PFSK-1 (cell line): ENCODE data around the gene PHLDA3.

Experiments
- FOXP2 ChIP-seq: optimal IDR thresholded peaks from 2 replicates; pipeline ENCODE3; 2011; ENCODE audit warnings: borderline replicate concordance, control low read depth, inconsistent platforms; ENCODE audit not compliant: insufficient read depth; ENCODE audit errors: extremely low read length, extremely low read depth
- POLR2AphosphoS5 ChIP-seq: IDR thresholded peaks from 2 replicates; pipeline ENCODE4 v1.6.1; 2012; ENCODE audit warnings: low read depth, mild to moderate bottlenecking, control low read depth, low read length, moderate library complexity
- REST ChIP-seq, 2 experiments: IDR thresholded peaks; 2 replicates each; pipeline versions ENCODE4 v1.6.1 to v1.8.0; 2011 to 2012; ENCODE audit warnings: low read depth in 2 of 2, low read length in 2 of 2, control low read depth in 1 of 2, inconsistent platforms in 1 of 2, mild to moderate bottlenecking in 1 of 2, moderate library complexity in 1 of 2; ENCODE audit not compliant: insufficient read depth in 1 of 2
- SIN3A ChIP-seq: IDR thresholded peaks from 2 replicates; pipeline ENCODE4 v1.6.1; 2012; ENCODE audit warnings: mild to moderate bottlenecking, low read length, moderate library complexity, borderline replicate concordance; ENCODE audit not compliant: insufficient read depth
- TAF1 ChIP-seq: IDR thresholded peaks from 2 replicates; pipeline ENCODE4 v1.6.1; 2012; ENCODE audit warnings: low read length, control low read depth, borderline replicate concordance; ENCODE audit not compliant: insufficient read depth

The PHLDA3 gene

GRCh38 chr1:201497935-201498509 lies 29.0 kb upstream of the PHLDA3 start:
- no peak for TF ChIP-seq TAF1
- TF ChIP-seq FOXP2, result no peak

GRCh38 chr1:201496296-201496690 lies 27.3 kb upstream of the PHLDA3 start:
- TF ChIP-seq TAF1, result no peak
- TF ChIP-seq SIN3A, result no peak
- TF ChIP-seq POLR2AphosphoS5, result no peak
- no peak for TF ChIP-seq REST (IDR thresholded peaks at IDR 0.05; ENCODE audit: insufficient read depth in 1 of 2, low read depth in 2 of 2, low read length in 2 of 2)
- TF ChIP-seq FOXP2, result no peak

- TF ChIP-seq FOXP2 (peak; percentile 29), REST (IDR thresholded peaks at IDR 0.05; ENCODE audit: insufficient read depth in 1 of 2, low read depth in 2 of 2, low read length in 2 of 2) (no peak)
Observed at GRCh38 chr1:201495551-201496295, 26.7 kb upstream of the PHLDA3 start.

GRCh38 chr1:201493757-201494617 lies 25.0 kb upstream of the PHLDA3 start:
- TF ChIP-seq POLR2AphosphoS5 (no peak), FOXP2 (peak; percentile 78)

GRCh38 chr1:201491896-201492511 lies 23.0 kb upstream of the PHLDA3 start:
- TF ChIP-seq TAF1 (no peak), POLR2AphosphoS5 (no peak), FOXP2 (no peak), SIN3A (no peak), REST (IDR thresholded peaks at IDR 0.05; ENCODE audit: insufficient read depth in 1 of 2, low read depth in 2 of 2, low read length in 2 of 2) (no peak)
